ENCODE results near the gene CCNJL.

CCNJL gene

DNA sequence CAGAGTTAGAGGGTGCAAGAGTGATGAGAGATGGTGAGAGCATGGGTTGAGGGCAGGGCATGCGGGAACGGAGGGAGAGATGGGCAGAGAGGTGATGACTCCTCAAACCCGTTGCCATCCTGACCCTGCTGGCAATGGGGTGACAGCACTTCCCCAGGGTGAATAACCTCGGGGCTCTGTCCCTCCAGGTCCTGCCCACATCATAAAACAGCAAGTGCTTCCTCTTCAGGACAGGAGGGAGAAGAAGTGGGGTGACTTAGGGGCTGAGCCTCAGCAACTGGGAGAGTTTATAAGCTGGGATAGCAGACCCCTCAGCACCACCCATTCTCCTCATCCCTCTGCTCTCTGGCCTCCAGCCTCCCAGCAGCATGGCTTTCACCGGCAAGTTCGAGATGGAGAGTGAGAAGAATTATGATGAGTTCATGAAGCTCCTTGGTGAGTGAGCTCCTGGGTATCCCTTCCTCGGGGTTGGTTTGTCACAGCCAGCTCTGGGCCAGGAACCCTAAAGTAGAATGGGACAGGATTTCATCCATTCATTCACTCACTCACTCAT is 83.1 kb downstream of the CCNJL start, which contains the start of gene FABP6:
TSS of gene FABP6 (plus strand) at position 317 of the 553 bp plus-strand sequence. CDS start at position 369, 52 bp downstream.
- DNase-seq (ENCODE audit: low read depth in 2 of 2), result no peak

DNA sequence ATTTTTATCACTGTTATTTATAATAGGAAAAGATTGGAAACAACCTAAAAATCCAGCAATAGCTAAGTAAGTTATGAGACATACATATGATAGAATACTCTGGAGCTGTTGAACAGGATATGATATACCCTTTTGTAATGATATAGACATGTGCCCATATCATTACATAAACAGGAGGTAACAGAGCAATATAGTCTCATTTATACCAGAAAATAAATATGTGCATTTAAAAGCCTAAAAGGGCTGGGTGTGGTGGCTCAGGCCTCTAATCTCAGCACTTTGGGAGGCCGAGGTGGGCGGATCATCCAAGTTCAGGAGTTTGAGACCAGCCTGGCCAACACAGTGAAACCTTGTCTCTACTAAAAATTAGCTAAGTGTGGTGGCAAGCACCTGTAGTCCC is 85.4 kb downstream of the CCNJL start:
- no peak for DNase-seq (ENCODE audit: low read depth in 2 of 2)

DNA sequence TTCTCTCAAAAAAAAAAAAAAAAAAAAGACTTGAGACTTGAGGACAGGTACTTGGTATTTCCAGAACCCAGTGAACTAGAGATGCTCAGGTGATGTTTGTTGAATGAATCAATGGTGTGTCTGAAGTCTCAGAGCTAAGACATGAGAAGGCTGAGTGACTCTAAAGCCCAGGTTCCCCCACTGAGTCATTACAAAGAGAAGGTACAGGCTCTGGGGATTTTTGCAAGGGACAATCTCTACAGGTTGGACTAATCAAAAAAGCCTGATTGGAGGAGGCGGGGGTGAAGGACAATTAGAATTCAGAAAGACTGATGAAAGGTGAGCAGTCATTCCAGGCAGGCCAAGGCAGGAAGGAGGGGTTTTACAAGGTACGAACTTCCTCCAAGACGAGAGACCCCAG is 91.3 kb downstream of the CCNJL start:
- no peak for DNase-seq (ENCODE audit: low read depth in 2 of 2)

DNA sequence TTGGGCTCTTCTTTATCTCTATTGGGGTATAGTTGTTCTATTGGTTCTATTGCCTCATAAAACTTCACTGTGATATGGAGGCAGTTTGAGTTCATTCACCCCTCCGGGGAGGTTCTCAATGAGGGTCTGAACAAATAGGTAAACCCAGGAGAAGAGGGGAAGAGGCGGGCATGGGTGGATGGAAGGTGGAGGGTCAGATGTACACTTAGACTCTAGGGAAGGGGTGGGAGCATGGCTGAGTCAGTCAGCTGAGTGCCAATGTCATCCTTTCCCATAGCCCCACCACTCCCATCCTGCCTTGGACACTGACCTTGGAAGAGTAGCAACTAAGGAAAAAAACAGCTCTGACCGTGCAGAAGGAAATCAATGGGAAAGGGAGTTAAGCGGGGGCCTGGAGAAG is 93.0 kb downstream of the CCNJL start:
- no peak for DNase-seq (ENCODE audit: low read depth in 2 of 2)

DNA sequence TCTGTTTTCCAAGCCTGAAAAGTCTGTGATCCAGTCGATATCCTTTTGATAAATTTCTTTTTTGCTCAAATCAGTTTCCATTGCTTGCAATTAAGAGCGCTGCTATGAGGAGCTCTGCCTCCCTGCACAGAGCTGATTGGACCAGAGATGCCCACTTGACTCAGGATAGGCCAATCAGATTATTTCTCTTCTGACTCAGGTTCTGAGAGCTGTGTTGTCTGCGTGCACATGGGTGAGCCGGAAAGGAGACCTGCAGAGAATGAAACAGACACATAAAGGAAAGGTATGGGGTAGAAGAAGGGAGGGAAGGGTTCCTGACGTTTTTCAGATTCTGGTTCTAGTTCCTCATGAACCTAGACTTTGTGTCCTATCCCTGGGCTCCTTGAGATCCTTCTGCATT is 98.8 kb downstream of the CCNJL start:
- no peak for DNase-seq (ENCODE audit: low read depth in 2 of 2)

DNA sequence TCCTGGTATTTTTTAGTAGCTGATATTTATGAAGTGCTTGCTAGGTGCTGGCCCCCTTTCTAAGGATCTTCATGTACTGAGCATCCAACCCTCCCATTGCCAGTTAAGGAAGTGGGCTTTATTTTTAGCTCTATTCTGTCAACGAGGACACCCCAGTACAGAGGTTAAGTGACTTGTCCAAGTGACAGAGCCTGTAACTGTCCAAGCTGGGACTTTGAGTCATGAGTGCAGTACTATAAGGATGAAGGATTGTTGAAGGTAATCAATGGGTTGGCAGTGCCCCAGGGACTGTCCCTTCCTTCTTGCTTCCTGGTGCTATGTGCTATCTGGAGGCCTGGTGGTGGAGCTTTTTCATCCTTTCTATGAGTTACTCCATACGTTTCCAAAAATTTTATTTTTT is 101.0 kb downstream of the CCNJL start:
- no peak for DNase-seq (ENCODE audit: low read depth in 2 of 2)

DNA sequence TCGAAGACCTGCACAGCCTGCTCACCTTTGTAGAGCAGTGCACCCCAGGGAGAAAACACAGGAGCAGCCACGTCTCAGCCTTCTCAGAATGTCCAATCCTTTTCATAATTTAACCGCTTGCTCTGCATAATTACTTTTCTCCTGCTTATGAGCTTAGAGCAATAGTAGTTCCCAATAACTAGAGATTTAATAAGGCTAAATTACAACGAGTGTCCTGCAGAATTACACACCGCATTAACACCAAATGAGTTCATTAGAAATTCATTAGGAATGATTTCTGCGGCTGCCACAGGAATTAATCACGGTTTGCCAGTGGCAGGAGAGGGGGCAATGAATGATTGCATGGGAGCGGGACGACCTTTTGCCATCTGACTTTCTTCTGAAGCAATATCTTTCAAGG is 101.8 kb downstream of the CCNJL start:
- DNase-seq (ENCODE audit: low read depth in 2 of 2), result no peak

DNA sequence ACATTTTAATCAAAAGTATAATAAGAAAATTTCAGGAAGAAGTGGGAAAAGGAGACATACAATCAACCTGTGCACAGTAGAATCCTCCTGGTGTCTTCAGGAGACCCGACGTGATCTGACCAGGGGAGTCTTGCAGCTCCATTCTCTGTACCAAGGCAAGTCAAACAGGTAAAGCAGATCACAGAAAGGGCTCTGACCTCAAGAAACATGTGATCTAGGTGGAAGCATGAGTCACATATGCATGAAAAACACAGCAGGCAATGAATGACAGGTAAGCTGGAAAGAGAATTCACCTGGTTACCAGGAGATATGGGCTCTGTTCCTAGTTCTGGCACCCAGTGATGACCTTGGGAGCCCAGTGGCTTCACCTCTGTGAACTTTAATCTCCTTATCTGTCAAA is 102.4 kb downstream of the CCNJL start:
- DNase-seq (ENCODE audit: low read depth in 2 of 2), result no peak

DNA sequence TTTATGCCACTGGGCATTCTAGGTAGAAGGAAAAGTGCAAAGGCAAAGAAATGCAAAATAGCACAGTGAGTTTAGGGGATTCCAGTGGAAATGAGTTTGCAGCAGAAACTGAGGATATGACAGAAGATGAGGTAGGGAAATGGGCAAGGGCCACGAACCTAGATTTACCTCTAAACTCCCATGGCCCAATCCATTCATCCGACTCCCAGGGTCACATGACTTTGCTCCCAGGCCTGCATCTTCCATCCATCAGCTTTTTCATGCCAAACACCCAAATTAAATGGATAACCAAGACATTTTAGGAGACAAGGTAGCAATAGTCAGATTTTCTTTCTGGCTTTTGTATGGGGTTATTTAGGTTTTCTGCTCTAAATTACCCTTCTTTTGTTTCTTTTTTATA is 105.3 kb downstream of the CCNJL start:
- DNase-seq (ENCODE audit: low read depth in 2 of 2), result no peak
